GM23338 (cell line): ENCODE measurements around the gene CARNS1. TPM values are rescaled to one million over a fixed set of nuclear protein-coding genes. Genes with fewer than 3 reads are reported as not detected.

Experiments used
- ATAC-seq: fragments of 200-7000 bp; cut with Tn5 transposase; 3 replicates; pipeline ENCODE4 v1.9.1; 2020
- DNase-seq: peaks from one replicate; pipeline ENCODE4 v3.0.0-alpha.2; 2015; ENCODE audit warnings: low spot score
- H2AFZ ChIP-seq: fragments of 200-600 bp; sonication (generic); 2 replicates; pipeline ENCODE4 v1.8.0; 2016; ENCODE audit warnings: antibody characterized with exemption, mild to moderate bottlenecking, moderate library complexity
- H3F3A ChIP-seq: fragments of 200-600 bp; sonication (generic); replicated peaks from 2 replicates; pipeline ENCODE4 v1.8.0; 2017; ENCODE audit warnings: antibody characterized with exemption, mixed run types, low read depth
- H3K27ac ChIP-seq: fragments of 200-600 bp; sonication (generic); 2 replicates; pipeline ENCODE4 v1.6.1; 2016; ENCODE audit warnings: low read depth
- H3K27me3 ChIP-seq: fragments of 200-600 bp; sonication (generic); 2 replicates; pipeline ENCODE4 v1.8.0; 2016; ENCODE audit warnings: mild to moderate bottlenecking, mixed run types, moderate library complexity; ENCODE audit not compliant: insufficient read depth
- H3K36me3 ChIP-seq: fragments of 200-600 bp; sonication (generic); 2 replicates; pipeline ENCODE4 v1.8.0; 2016; ENCODE audit warnings: mild to moderate bottlenecking; ENCODE audit not compliant: insufficient read depth
- H3K4me1 ChIP-seq: fragments of 200-600 bp; sonication (generic); 2 replicates; pipeline ENCODE4 v1.8.0; 2016; ENCODE audit warnings: mild to moderate bottlenecking, moderate library complexity; ENCODE audit not compliant: insufficient read depth
- H3K4me2 ChIP-seq: fragments of 200-600 bp; sonication (generic); 2 replicates; pipeline ENCODE4 v1.7.1; 2017; ENCODE audit warnings: mixed run types
- H3K4me3 ChIP-seq: fragments of 200-600 bp; sonication (generic); 2 replicates; pipeline ENCODE4 v1.6.1; 2016; ENCODE audit warnings: mixed run types
- H3K79me2 ChIP-seq: fragments of 200-600 bp; sonication (generic); replicated peaks from 2 replicates; pipeline ENCODE4 v1.8.0; 2017; ENCODE audit warnings: mild to moderate bottlenecking; ENCODE audit not compliant: insufficient read depth
- H3K9me2 ChIP-seq: fragments of 200-600 bp; sonication (generic); 2 replicates; pipeline ENCODE4 v1.8.0; 2017; ENCODE audit not compliant: insufficient read depth
- H4K20me1 ChIP-seq: fragments of 200-600 bp; sonication (generic); replicated peaks from 2 replicates; pipeline ENCODE4 v1.8.0; 2017; ENCODE audit warnings: mild to moderate bottlenecking; ENCODE audit not compliant: insufficient read depth
- H3K27ac Mint-ChIP-seq: 2 replicates; pipeline ENCODE4 v1.8.0; 2020; ENCODE audit warnings: inconsistent platforms, mild to moderate bottlenecking, moderate library complexity, mixed read lengths
- H3K27me3 Mint-ChIP-seq: 3 replicates; pipeline ENCODE4 v1.8.0; 2022; ENCODE audit warnings: low read depth, mild to moderate bottlenecking, moderate library complexity, mixed read lengths, inconsistent platforms; ENCODE audit not compliant: insufficient read depth, poor library complexity
- H3K36me3 Mint-ChIP-seq: 3 replicates; pipeline ENCODE4 v1.8.0; 2021; ENCODE audit warnings: low read depth, mild to moderate bottlenecking, inconsistent platforms, moderate library complexity, mixed read lengths
- H3K4me1 Mint-ChIP-seq: 3 replicates; pipeline ENCODE4 v1.8.0; 2020; ENCODE audit warnings: mild to moderate bottlenecking, inconsistent platforms, mixed read lengths
- H3K4me3 Mint-ChIP-seq: 3 replicates; pipeline ENCODE4 v1.8.0; 2021; ENCODE audit warnings: moderate library complexity, mild to moderate bottlenecking, inconsistent platforms, mixed read lengths
- H3K9me3 Mint-ChIP-seq: 3 replicates; pipeline ENCODE4 v1.8.0; 2020; ENCODE audit warnings: moderate library complexity, mild to moderate bottlenecking, inconsistent platforms, mixed read lengths
- CREB1 ChIP-seq: fragments of 250-450 bp; sonication (Bioruptor Pico); IDR thresholded peaks from 2 replicates; pipeline ENCODE4 v1.5.0; 2020; ENCODE audit warnings: low read depth, mild to moderate bottlenecking, moderate library complexity
- CTCF ChIP-seq, 2 experiments: fragments of 200-600 bp in 1 of 2; sonication (generic) in 1 of 2; conservative IDR thresholded peaks; 2 replicates each; pipeline versions ENCODE4 v1.5.1 to v1.6.1; 2016 to 2017; ENCODE audit warnings: antibody characterized with exemption in 2 of 2, low read depth in 2 of 2, mild to moderate bottlenecking in 2 of 2, moderate library complexity in 1 of 2
- EZH2 ChIP-seq: fragments of 200-600 bp; sonication (generic); IDR thresholded peaks from one replicate; pipeline ENCODE4 v1.8.0; 2017; ENCODE audit warnings: antibody characterized with exemption, mild to moderate bottlenecking, low read depth; ENCODE audit not compliant: unreplicated experiment
- EZH2phosphoT487 ChIP-seq: fragments of 200-600 bp; sonication (generic); IDR thresholded peaks from one replicate; pipeline ENCODE4 v1.8.1; 2018; ENCODE audit warnings: antibody characterized with exemption; ENCODE audit not compliant: unreplicated experiment
- JUNB ChIP-seq: IDR thresholded peaks from one replicate; pipeline ENCODE4 v1.6.1; 2016; ENCODE audit warnings: antibody characterized with exemption; ENCODE audit not compliant: unreplicated experiment
- POLR2AphosphoS5 ChIP-seq: IDR thresholded peaks from 2 replicates; pipeline ENCODE4 v1.6.1; 2016; ENCODE audit warnings: antibody characterized with exemption, low read depth
- REST ChIP-seq: IDR thresholded peaks from one replicate; pipeline ENCODE4 v1.6.1; 2018; ENCODE audit warnings: antibody characterized with exemption; ENCODE audit not compliant: unreplicated experiment
- ZNF114 ChIP-seq: fragments of 250-450 bp; sonication (Bioruptor Pico); IDR thresholded peaks from 2 replicates; pipeline ENCODE4 v1.5.0; 2020; ENCODE audit warnings: mild to moderate bottlenecking, moderate library complexity
- ZNF331 ChIP-seq: fragments of 250-450 bp; sonication (Bioruptor Pico); IDR thresholded peaks from 2 replicates; pipeline ENCODE4 v1.5.0; 2020; ENCODE audit warnings: low read depth, mild to moderate bottlenecking, moderate library complexity
- polyA plus RNA-seq: library from polyadenylated mRNA; unstranded; fragments of >200 nt; fragmentation: Nextera tagmentation; extraction: Ambion mirVana; gene quantifications from 2 replicates; pipeline ENCODE4 v1.2.1, GENCODE V29; 2016
- total RNA-seq: library from RNA; depleted of rRNA; stranded (reverse); fragments of >200 nt; shearing (Covaris generic); gene quantifications from 2 replicates; pipeline ENCODE4 v1.2.3, GENCODE V29; 2014

The CARNS1 gene
- total and polyA plus RNA-seq, 2 experiments from 2014 or later, result 0.52 to 0.76 TPM

- H3K4me2 ChIP-seq, result peak overlapping the region; percentile 97
- H3K27me3 ChIP-seq, result no peaks in the 10 kb centered on the region
- ATAC-seq (peak; percentile 22), DNase-seq (no peak)
- H3K79me2 ChIP-seq, result no peaks in the 10 kb centered on the region
- H3F3A ChIP-seq, result 0 out of 2 replicates have a peak, but pooled peaks cover 16% of the 10 kb centered on the region
- H3K4me3 ChIP-seq, result peak overlapping the region; percentile 93
- H3K36me3 ChIP-seq, result 0 out of 2 replicates have a peak, but pooled peaks cover 3% of the 10 kb centered on the region
- Mint-ChIP-seq H3K4me3 (peak overlapping the region; percentile 88), H3K4me1 (peaks cover 14% of the 10 kb centered on the region), H3K27me3 (peaks cover 21% of the 10 kb centered on the region), H3K9me3 (no peaks in the 10 kb centered on the region), H3K36me3 (peaks cover 24% of the 10 kb centered on the region), H3K27ac (peak overlapping the region; percentile 77)
- TF ChIP-seq CTCF (conservative IDR thresholded peaks at IDR 0.05; ENCODE audit: low read depth in 2 of 2), result no peak
- TF ChIP-seq POLR2AphosphoS5, result 0 out of 2 replicates have a peak, but pooled peaks have one; percentile 4
- no peak for TF ChIP-seq ZNF114
- H3K9me2 ChIP-seq, result no peaks in the 10 kb centered on the region
- H2AFZ ChIP-seq, result no peak overlapping the region
- H3K4me1 ChIP-seq, result peaks cover 8% of the 10 kb centered on the region; the same call in 1 of the 2 replicates
- peak overlapping the region; percentile 94; the same call in 1 of the 2 replicates for H3K27ac ChIP-seq
- H4K20me1 ChIP-seq, result no peaks in the 10 kb centered on the region
Measured at GRCh38 chr11:67442504-67443404, 27.3 kb downstream of the CARNS1 start.

- no peaks in the 10 kb centered on the region for H3K36me3 ChIP-seq
- no peak overlapping the region for H3K27ac ChIP-seq
- 0 out of 2 replicates have a peak, but pooled peaks cover 4% of the 10 kb centered on the region for H3F3A ChIP-seq
- no peak overlapping the region for H2AFZ ChIP-seq
- no peak for ATAC-seq
- 0 out of 2 replicates have a peak, but pooled peaks cover 3% of the 10 kb centered on the region for H3K4me1 ChIP-seq
- no peak overlapping the region for H3K4me3 ChIP-seq
- Mint-ChIP-seq H3K27ac (no peak overlapping the region), H3K9me3 (no peaks in the 10 kb centered on the region), H3K4me3 (peak overlapping the region; percentile 16; the same call in 2 of the 3 replicates), H3K4me1 (peaks cover 5% of the 10 kb centered on the region; the same call in 2 of the 3 replicates), H3K36me3 (peaks cover 11% of the 10 kb centered on the region; the same call in 1 of the 3 replicates), H3K27me3 (peaks cover 22% of the 10 kb centered on the region)
- no peaks in the 10 kb centered on the region for H3K27me3 ChIP-seq
- H3K79me2 ChIP-seq, result no peaks in the 10 kb centered on the region
- no peak for DNase-seq
- no peaks in the 10 kb centered on the region for H4K20me1 ChIP-seq
- H3K4me2 ChIP-seq, result no peak overlapping the region
- no peaks in the 10 kb centered on the region for H3K9me2 ChIP-seq
- TF ChIP-seq CTCF (conservative IDR thresholded peaks at IDR 0.05; ENCODE audit: low read depth in 2 of 2) (no peak), CREB1 (CRISPR knock-in tag) (no peak), ZNF331 (CRISPR knock-in tag) (no peak), JUNB (no peak), REST (no peak), EZH2 (no peak), EZH2phosphoT487 (no peak)
Measured at GRCh38 chr11:67445515-67445914, 30.0 kb downstream of the CARNS1 start.
